A549 (cell line): ENCODE data around the gene RPL7L1. TPM values are rescaled to one million over a fixed set of nuclear protein-coding genes. Genes with fewer than 3 reads are reported as not detected.
"Not testable (repeated sequence)": the region's sequence is repeated elsewhere in the genome, so short reads cannot be mapped to it uniquely, and the experiment has no call there.

Experiments
- ATAC-seq, 2 experiments: fragments of 200-7000 bp in 1 of 2; fragments of >200 bp in 1 of 2; cut with Nextera tagmentation in 1 of 2; cut with Tn5 transposase in 1 of 2; 3 replicates each; pipeline versions ENCODE4 v1.8.0 to v1.9.1; 2018 to 2020; ENCODE audit warnings: mild to moderate bottlenecking in 1 of 2, moderate library complexity in 1 of 2
- CTCF ChIA-PET: fragments of 300-600 bp; sonication (Branson Sonifier 250); formaldehyde crosslinking; extraction: SDS; loops from one replicate; lab custom pipeline; 2021; ENCODE audit warnings: antibody characterized with exemption, inconsistent platforms; lab: Yijun Ruan, JAX
- POLR2A ChIA-PET: fragments of 350-600 bp; formaldehyde crosslinking; extraction: SDS; loops from one replicate; lab custom pipeline; 2021; ENCODE audit warnings: antibody characterized with exemption, inconsistent platforms; lab: Yijun Ruan, JAX
- DNase-seq, 2 experiments: peaks; one replicate each; pipeline versions ENCODE4 v3.0.0 to v3.0.0-alpha.2; 2011 to 2016; ENCODE audit warnings: low read depth in 1 of 2, low spot score in 1 of 2
- FAIRE-seq: peaks from 2 replicates; lab custom pipeline; 2011; peaks lifted over from hg19 to GRCh38; lab: Jason Lieb, UNC
- H3K27ac ChIP-seq, 2 experiments: fragments of >200 bp; sonication (Bioruptor Twin); formaldehyde crosslinking; 3 replicates each; pipeline ENCODE4 v1.5.1; 2016 to 2017
- H3K4me1 ChIP-seq: fragments of >200 bp; sonication (Bioruptor Twin); formaldehyde crosslinking; 3 replicates; pipeline ENCODE4 v1.6.1; 2016
- H3K4me2 ChIP-seq: fragments of >200 bp; sonication (Bioruptor Twin); formaldehyde crosslinking; 3 replicates; pipeline ENCODE4 v1.6.1; 2016
- H3K4me3 ChIP-seq: fragments of >200 bp; sonication (Bioruptor Twin); formaldehyde crosslinking; 3 replicates; pipeline ENCODE4 v1.5.1; 2016
- H3K9me3 ChIP-seq: fragments of >200 bp; sonication (Bioruptor Twin); formaldehyde crosslinking; 3 replicates; pipeline ENCODE4 v1.6.1; 2016
- CEBPB ChIP-seq, 2 experiments: fragments of >200 bp in 1 of 2; sonication (Bioruptor Twin) in 1 of 2; formaldehyde crosslinking in 1 of 2; IDR thresholded peaks; 2 replicates each; pipeline ENCODE4 v1.6.1; 2012 to 2016
- CHD2 ChIP-seq: fragments of 150-350 bp; IDR thresholded peaks from 2 replicates; pipeline ENCODE4 v1.6.1; 2014; ENCODE audit warnings: low read length; ENCODE audit not compliant: partially characterized antibody
- EHF ChIP-seq: fragments of 250-450 bp; sonication (Bioruptor Pico); IDR thresholded peaks from 2 replicates; pipeline ENCODE4 v1.5.0; 2020; ENCODE audit warnings: mild to moderate bottlenecking
- EHMT2 ChIP-seq: fragments of 200-600 bp; sonication (generic); IDR thresholded peaks from 2 replicates; pipeline ENCODE4 v1.6.1; 2016; ENCODE audit warnings: antibody characterized with exemption, low read depth, mild to moderate bottlenecking, moderate library complexity
- EP300 ChIP-seq, 2 experiments: fragments of >200 bp; sonication (Bioruptor Twin); formaldehyde crosslinking; IDR thresholded peaks; 2 replicates in 1 of 2; 3 replicates in 1 of 2; pipeline ENCODE4 v1.6.1; 2016 to 2017
- HEYL ChIP-seq: fragments of 250-450 bp; sonication (Bioruptor Pico); IDR thresholded peaks from 2 replicates; pipeline ENCODE4 v1.8.0; 2021; ENCODE audit warnings: mild to moderate bottlenecking, moderate library complexity
- MAFK ChIP-seq: fragments of 450-650 bp; IDR thresholded peaks from 2 replicates; pipeline ENCODE4 v1.6.1; 2014; ENCODE audit not compliant: partially characterized antibody
- NFE2L2 ChIP-seq: fragments of 150-350 bp; conservative IDR thresholded peaks from 2 replicates; pipeline ENCODE4 v1.6.1; 2014; ENCODE audit warnings: low read length
- NPAS2 ChIP-seq: fragments of 250-450 bp; sonication (Bioruptor Pico); IDR thresholded peaks from 2 replicates; pipeline ENCODE4 v1.8.0; 2022; ENCODE audit warnings: mild to moderate bottlenecking, moderate library complexity, borderline replicate concordance
- PHF8 ChIP-seq: fragments of 200-600 bp; sonication (generic); IDR thresholded peaks from 2 replicates; pipeline ENCODE4 v1.6.1; 2016; ENCODE audit warnings: low read depth, mild to moderate bottlenecking, antibody characterized with exemption, moderate library complexity, borderline replicate concordance
- POLR2A ChIP-seq: IDR thresholded peaks from 2 replicates; pipeline ENCODE4 v1.6.1; 2012; ENCODE audit warnings: mild to moderate bottlenecking, low read length
- POLR2AphosphoS2 ChIP-seq: conservative IDR thresholded peaks from 2 replicates; pipeline ENCODE4 v1.6.1; 2012; ENCODE audit warnings: low read length, improper control_type of control experiment, inconsistent platforms
- RFX5 ChIP-seq: fragments of 450-650 bp; IDR thresholded peaks from 2 replicates; pipeline ENCODE4 v1.7.1; 2014; ENCODE audit warnings: antibody characterized with exemption, mild to moderate bottlenecking, moderate library complexity
- TFCP2L1 ChIP-seq: fragments of 250-450 bp; sonication (Bioruptor Pico); IDR thresholded peaks from 2 replicates; pipeline ENCODE4 v1.5.0; 2021; ENCODE audit warnings: mild to moderate bottlenecking
- ZNF302 ChIP-seq: fragments of 250-450 bp; sonication (Bioruptor Pico); IDR thresholded peaks from 2 replicates; pipeline ENCODE4 v1.9.0; 2021; ENCODE audit warnings: inconsistent platforms, mild to moderate bottlenecking, moderate library complexity
- ZSCAN20 ChIP-seq: fragments of 250-450 bp; sonication (Bioruptor Pico); IDR thresholded peaks from 2 replicates; pipeline ENCODE4 v1.8.0; 2022; ENCODE audit warnings: mild to moderate bottlenecking, moderate library complexity
- WGBS: methylation state at CpG from one replicate; pipeline ENCODE4 v1.1.6; 2017; ENCODE audit errors: missing lambda C conversion rate; 5-methylcytosine and 5-hydroxymethylcytosine counted together
- polyA plus RNA-seq, 4 experiments: library from polyadenylated mRNA; depleted of rRNA in 3 of 4; stranded (reverse); fragments of >200 nt; fragmentation: RNase III in 1 of 4; extraction: RNeasy Plus Mini Kit Qiagen cat#74134 plus additional on column Dnase treatment in 1 of 4; gene quantifications; 2 replicates in 3 of 4; 3 replicates in 1 of 4; pipeline ENCODE4 v1.2.3, GENCODE V29; 2011 to 2017
- TF ChIP-seq, protein P1 (sequence below): fragments of 250-450 bp; sonication (Bioruptor Pico); IDR thresholded peaks from 2 replicates; pipeline ENCODE4 v1.5.0; 2021; ENCODE audit warnings: mild to moderate bottlenecking, moderate library complexity, borderline replicate concordance
- TF ChIP-seq, protein P2 (sequence below): IDR thresholded peaks from 2 replicates; pipeline ENCODE4 v1.6.1; 2012
- TF ChIP-seq, protein P3 (sequence below): fragments of >200 bp; sonication (Bioruptor Twin); formaldehyde crosslinking; IDR thresholded peaks from 3 replicates; pipeline ENCODE4 v1.5.1; 2016
- TF ChIP-seq, protein P4 (sequence below): IDR thresholded peaks from 2 replicates; pipeline ENCODE4 v1.6.1; 2012; ENCODE audit warnings: low read depth, borderline replicate concordance
- TF ChIP-seq, protein P5 (sequence below): fragments of 450-650 bp; IDR thresholded peaks from 2 replicates; pipeline ENCODE4 v1.6.1; 2014; ENCODE audit warnings: antibody characterized with exemption

The RPL7L1 gene
- polyA plus RNA-seq, 2 of the 4 experiments (the other 2 are of a cell fraction), result 46.4 to 84.1 TPM

DNA sequence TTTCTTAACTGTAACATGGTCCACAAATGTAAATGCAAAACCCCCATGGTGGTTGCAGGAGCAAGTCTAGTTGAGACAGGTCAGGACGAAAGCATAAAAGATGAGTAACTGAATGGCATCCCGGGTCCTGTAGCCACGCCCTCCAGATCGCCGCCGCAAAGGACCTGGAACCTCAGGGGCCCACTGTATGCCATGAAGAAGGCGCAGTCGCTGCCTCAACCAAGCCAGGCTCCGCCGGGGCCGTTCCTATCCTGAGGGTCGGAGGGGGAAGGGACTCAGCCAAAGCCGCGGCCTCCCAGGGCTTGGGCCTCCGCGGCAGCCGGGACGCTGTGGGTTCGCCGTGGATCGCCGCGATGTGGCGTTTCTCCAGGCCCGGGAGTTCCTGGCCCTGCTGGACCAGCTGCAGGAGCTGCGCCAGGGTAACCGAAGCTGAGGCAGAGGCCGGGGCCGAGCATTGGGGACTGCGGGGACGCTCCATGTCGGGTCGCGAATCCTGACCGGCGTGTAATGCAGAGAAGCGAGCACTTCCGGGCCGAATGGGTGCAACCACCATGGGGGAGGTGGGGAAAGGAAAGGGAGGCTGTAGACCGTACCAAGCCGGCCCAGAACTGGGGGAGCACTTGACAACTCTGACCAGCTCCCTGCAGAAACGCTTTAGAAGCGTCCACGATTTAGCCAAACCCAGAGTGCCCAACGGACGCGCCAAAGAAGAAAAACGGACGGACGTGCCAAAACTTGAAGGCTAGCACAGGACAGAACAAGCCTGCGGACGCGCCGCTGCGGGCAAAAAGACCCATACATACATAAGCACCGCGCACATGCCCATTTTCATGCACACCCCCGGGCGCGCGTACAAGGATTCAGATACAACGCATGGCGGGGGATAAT, 11.1 kb downstream of the RPL7L1 start (continued):
- TF ChIP-seq CHD2 (peak; percentile 32), PHF8 (peak; percentile 93), EHMT2 (no peak), TFCP2L1 (CRISPR knock-in tag) (peak; percentile 76; the same call in 1 of the 2 replicates), EHF (CRISPR knock-in tag) (no peak)

DNA sequence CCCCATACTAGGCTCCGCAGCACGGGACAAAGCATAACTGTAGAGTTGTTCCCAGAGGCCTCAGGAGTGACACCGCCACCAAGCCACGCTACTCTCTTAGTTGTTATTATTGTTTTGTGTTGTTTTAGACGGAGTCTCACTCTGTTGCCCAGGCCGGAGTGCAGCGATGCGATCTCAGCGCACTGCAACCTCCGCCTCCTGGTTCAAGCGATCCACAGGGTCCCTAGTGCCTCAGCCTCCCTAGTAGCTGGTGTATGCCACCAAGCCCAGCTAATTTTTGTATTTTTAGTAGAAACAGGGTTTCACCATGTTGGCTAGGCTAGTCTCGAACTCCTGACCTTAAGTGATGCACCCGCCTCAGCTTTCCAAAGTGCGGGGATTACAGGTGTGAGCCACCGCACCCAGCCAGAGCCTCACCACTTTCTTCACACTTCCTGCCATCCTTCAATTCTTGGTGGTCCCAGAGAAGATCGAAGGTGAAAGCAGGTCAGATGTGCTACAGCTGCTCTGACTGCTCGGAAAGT, 11.8 kb downstream of the RPL7L1 start:
- 60% methylated on average over 17 of the region's 17 CpGs for whole genome bisulfite sequencing
- H3K9me3 ChIP-seq, result no peaks in the 10 kb centered on the region
- ATAC-seq (no peak), FAIRE-seq (no peak), DNase-seq (no peak)
- H3K4me3 ChIP-seq, result peak overlapping the region; percentile 80
- peaks cover 8% of the 10 kb centered on the region; the same call in 2 of the 3 replicates for H3K4me1 ChIP-seq
- CTCF ChIA-PET, result interaction anchor here (0.6 to 1.4 kb wide), 4 partner anchors 10 to 145 kb away, joined by 3 to 4 read pairs (median 4); partner anchors contain the start of gene TBCC
- POLR2A ChIA-PET, result interaction anchor here (0.7 to 2.2 kb wide), 7 partner anchors 9 to 145 kb away, joined by 3 to 22 read pairs (median 4); partner anchors contain the start of genes PPP2R5D, RPL7L1 and TBCC
- peak overlapping the region; percentile 94 for H3K4me2 ChIP-seq
- H3K27ac ChIP-seq, result peak overlapping the region; percentile 98 to 99
- TF ChIP-seq CEBPB (IDR thresholded peaks at IDR 0.05), result no peak
- no peak for TF ChIP-seq NPAS2 (CRISPR knock-in tag)
- TF ChIP-seq, protein P1, sequence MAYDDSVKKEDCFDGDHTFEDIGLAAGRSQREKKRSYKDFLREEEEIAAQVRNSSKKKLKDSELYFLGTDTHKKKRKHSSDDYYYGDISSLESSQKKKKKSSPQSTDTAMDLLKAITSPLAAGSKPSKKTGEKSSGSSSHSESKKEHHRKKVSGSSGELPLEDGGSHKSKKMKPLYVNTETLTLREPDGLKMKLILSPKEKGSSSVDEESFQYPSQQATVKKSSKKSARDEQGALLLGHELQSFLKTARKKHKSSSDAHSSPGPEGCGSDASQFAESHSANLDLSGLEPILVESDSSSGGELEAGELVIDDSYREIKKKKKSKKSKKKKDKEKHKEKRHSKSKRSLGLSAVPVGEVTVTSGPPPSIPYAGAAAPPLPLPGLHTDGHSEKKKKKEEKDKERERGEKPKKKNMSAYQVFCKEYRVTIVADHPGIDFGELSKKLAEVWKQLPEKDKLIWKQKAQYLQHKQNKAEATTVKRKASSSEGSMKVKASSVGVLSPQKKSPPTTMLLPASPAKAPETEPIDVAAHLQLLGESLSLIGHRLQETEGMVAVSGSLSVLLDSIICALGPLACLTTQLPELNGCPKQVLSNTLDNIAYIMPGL, result no peak
- TF ChIP-seq EP300 (IDR thresholded peaks at IDR 0.05), result no peak
- no peak for TF ChIP-seq NFE2L2
- TF ChIP-seq ZSCAN20, result no peak
- TF ChIP-seq POLR2AphosphoS2, result no peak
- TF ChIP-seq POLR2A, result no peak
- no peak for TF ChIP-seq RFX5
- TF ChIP-seq, protein P2, sequence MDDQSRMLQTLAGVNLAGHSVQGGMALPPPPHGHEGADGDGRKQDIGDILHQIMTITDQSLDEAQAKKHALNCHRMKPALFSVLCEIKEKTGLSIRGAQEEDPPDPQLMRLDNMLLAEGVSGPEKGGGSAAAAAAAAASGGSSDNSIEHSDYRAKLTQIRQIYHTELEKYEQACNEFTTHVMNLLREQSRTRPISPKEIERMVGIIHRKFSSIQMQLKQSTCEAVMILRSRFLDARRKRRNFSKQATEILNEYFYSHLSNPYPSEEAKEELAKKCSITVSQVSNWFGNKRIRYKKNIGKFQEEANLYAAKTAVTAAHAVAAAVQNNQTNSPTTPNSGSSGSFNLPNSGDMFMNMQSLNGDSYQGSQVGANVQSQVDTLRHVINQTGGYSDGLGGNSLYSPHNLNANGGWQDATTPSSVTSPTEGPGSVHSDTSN, result no peak
- TF ChIP-seq, protein P3, sequence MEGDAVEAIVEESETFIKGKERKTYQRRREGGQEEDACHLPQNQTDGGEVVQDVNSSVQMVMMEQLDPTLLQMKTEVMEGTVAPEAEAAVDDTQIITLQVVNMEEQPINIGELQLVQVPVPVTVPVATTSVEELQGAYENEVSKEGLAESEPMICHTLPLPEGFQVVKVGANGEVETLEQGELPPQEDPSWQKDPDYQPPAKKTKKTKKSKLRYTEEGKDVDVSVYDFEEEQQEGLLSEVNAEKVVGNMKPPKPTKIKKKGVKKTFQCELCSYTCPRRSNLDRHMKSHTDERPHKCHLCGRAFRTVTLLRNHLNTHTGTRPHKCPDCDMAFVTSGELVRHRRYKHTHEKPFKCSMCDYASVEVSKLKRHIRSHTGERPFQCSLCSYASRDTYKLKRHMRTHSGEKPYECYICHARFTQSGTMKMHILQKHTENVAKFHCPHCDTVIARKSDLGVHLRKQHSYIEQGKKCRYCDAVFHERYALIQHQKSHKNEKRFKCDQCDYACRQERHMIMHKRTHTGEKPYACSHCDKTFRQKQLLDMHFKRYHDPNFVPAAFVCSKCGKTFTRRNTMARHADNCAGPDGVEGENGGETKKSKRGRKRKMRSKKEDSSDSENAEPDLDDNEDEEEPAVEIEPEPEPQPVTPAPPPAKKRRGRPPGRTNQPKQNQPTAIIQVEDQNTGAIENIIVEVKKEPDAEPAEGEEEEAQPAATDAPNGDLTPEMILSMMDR, result no peak
- TF ChIP-seq, protein P4, sequence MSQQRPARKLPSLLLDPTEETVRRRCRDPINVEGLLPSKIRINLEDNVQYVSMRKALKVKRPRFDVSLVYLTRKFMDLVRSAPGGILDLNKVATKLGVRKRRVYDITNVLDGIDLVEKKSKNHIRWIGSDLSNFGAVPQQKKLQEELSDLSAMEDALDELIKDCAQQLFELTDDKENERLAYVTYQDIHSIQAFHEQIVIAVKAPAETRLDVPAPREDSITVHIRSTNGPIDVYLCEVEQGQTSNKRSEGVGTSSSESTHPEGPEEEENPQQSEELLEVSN, result no peak
- no peak for TF ChIP-seq HEYL (CRISPR knock-in tag)
- TF ChIP-seq, protein P5, sequence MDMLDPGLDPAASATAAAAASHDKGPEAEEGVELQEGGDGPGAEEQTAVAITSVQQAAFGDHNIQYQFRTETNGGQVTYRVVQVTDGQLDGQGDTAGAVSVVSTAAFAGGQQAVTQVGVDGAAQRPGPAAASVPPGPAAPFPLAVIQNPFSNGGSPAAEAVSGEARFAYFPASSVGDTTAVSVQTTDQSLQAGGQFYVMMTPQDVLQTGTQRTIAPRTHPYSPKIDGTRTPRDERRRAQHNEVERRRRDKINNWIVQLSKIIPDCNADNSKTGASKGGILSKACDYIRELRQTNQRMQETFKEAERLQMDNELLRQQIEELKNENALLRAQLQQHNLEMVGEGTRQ, result no peak
- TF ChIP-seq MAFK, result no peak
- no peak for TF ChIP-seq ZNF302

DNA sequence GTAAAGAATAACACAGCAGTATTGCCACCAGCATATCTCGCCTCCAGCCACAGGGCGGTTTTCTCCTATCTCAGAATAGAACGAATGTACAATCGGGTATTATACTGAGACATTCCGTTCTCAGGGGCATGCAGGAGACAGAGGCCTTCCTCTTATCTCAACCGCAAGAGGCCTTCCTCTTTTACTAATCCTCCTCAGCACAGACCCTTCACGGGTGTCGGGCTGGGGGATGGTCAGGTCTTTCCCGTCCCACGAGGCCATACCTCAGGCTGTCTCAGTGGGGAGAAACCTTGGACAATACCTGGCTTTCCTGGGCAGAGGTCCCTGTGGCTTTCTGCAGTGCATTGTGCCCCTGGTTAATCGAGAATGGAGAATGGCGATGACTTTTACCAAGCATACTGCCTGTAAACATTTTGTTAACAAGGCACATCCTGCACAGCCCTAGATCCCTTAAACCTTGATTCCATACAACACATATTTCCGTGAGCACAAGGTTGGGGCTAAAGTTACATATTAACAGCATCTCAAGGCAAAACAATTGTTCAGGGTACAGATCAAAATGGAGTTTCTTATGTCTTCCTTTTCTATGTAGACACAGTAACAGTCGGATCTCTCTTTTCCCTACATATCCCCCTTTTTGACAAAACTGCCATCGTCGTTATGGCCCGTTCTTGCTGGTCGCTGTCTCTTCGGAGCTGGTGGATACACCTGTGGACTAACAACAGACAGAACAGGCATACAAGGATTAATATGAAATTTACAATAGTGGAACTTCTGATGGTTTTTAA, 14.8 kb downstream of the RPL7L1 start:
- H3K4me3 ChIP-seq, H3K9me3 ChIP-seq, ATAC-seq, H3K4me2 ChIP-seq, DNase-seq, POLR2A ChIA-PET, H3K4me1 ChIP-seq, CTCF ChIA-PET, FAIRE-seq, H3K27ac ChIP-seq: not testable (repeated sequence)
- 84% methylated on average over 16 of the region's 19 CpGs for WGBS
